Measurements from ENCODE around the gene COX7A2L.

DNA sequence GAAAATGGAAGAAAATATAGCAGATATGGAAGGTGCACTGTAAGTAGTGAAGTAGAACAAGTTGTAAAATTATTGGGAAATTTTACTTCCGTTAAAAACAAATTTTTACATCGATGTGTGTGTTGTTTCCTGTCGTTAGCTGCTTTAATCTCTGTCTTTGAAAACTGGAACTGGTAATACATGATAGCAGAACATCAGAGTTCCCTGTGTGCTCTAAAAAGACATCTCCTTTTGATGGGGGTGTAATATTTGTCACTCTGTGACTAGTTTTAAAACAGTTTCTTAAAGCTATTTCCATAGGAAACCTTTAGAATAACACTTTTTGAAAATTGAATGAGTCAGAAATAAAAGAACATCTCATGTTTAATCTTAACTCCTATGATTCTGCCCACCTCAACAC lies 43.5 kb downstream of the COX7A2L start:
- no peak for TF ChIP-seq CTCF (IDR thresholded peaks at IDR 0.05)
- TF ChIP-seq POLR2AphosphoS5 (IDR thresholded peaks at IDR 0.05): no peak
- TF ChIP-seq POLR2A (IDR thresholded peaks at IDR 0.05): no peak
